Dermis microvascular lymphatic vessel endothelial cell (primary cell): ENCODE measurements around the gene PANX3. TPM values are rescaled to one million over a fixed set of nuclear protein-coding genes. Genes with fewer than 3 reads are reported as not detected.

Experiments used
- DNase-seq, 2 donors: peaks; one replicate each; pipeline versions ENCODE4 v3.0.0 to v3.0.0-alpha.2; 2010; ENCODE audit warnings: low read depth in 2 of 2
- total RNA-seq: library from RNA; depleted of rRNA; stranded (reverse); fragments of >200 nt; gene quantifications from 2 replicates; pipeline ENCODE4 v1.2.1, GENCODE V29; 2014

Gene PANX3
- total RNA-seq, 1 donor from 2014 or later, result not detected

GRCh38 chr11:124612567-124613246 is 1.5 kb downstream of the PANX3 start:
- DNase-seq, result no peak

DNA sequence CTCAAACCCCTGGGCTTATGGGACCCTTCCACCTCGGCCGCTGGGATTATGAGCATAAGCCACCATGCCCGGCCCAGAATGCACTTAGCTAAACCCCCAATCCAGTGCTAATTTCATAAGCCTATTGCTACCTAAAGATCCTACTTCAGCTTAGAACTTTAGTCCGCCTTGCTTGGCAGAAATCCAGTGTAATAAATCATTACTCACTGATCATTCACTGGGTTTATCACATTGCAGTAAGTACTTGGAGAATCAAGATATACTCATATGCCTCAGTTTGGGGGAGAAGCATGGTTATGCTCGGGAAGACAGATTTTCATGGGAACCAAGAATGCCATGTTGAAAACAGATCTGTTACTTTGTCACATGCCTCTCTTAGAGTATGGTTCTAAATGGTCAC is 7.6 kb downstream of the PANX3 start:
- no peak for DNase-seq

DNA sequence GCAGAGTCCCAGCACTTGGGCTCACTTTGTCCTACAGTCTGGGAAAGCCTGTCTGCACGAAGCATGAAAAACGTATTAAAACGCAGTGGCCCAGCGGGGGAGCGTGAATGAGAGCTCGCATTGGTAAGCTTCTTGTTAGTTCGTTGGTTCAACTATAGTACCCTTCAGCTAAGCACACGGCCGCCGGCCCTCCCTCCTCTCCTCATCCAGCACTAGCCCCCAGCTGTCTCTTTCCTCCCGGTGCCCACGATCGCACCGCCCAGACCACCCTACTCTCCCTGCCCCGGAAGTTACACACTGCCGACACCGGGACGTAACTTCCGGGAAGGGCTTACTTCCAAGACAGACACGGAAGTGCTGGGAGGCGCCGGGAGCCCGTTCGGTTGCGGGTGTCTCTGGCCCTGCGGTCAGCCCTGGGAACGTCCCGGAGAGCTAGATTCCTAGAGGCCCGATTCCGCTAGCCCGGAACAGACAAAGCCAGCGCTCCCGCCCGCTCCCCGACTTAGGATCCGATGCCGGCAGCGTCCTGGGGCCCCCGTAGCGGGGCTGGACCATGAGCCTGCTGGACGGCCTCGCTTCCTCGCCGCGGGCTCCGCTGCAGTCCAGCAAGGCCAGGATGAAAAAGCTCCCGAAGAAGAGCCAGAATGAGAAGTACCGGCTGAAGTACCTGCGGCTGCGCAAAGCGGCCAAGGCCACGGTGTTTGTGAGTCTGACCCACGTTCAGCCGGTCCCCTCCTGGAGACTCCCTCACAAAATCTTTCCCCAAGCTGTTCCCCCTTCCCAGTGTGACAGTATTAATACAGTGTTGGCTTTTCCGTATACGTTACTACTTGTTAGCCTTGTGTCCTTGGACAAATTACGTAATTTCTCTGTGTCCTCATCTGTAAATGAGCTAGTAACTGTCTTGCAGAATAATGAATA is 11.6 kb downstream of the PANX3 start, which contains the start of gene TBRG1:
TSS of gene TBRG1 (plus strand) at position 334 of the 921 bp plus-strand sequence. CDS start at position 554, 220 bp downstream.
- DNase-seq, result peak; percentile 85 to 95

DNA sequence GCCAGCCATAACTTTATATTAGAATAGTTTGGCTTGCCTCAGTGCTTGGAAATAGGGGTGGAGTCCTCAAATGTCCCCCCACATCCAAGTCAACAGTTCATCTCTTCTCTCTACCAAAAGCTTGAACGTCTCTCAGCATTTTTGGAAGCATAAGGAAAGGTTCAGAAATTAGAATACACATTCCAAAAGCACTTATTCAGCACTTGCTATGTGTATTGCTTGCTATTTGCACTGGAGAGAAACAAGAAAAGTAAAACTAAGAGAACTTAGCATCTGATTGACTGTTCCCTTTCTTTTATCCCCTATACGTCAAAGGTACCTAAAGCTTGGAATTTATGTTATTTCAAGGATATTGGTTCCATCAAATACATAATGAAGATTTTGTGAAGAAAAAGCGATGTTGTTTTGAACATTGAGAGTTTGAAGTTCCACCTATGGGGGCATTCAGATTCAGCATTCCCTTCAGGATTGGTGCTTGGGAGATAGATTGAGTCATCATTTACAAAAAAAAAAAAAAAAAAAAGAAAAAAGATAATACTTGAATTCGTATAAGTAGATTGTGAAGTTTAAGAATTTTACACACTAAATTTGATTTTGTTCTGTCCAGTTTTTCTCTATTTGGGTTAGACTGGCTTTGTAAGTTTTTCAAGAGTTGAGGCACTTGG is 12.8 kb downstream of the PANX3 start:
- no peak for DNase-seq

- no peak for DNase-seq
Measured at GRCh38 chr11:124625504-124626168, 14.4 kb downstream of the PANX3 start.

DNA sequence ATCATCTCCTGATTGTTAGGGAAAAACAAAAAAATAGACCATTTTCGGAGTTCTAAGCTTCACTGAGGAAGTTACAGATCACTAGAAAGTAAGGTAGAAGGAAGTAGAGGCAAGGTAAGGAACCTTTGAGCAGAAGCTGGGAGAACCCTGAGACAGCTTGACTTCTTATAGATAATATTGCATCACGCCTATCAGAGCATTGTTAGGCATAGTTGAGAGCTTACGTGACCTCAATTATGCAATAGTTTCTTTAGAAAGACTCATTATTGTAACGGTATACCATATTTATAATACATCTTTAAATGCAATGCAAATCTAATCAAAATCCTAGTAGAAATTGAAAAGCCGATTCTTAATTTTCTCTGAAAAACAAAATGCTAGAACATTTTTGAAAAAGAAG is 16.3 kb downstream of the PANX3 start:
- no peak for DNase-seq

GRCh38 chr11:124629961-124630360 is 18.7 kb downstream of the PANX3 start:
- no peak for DNase-seq

GRCh38 chr11:124633355-124633754 is 22.1 kb downstream of the PANX3 start:
- DNase-seq, result peak in 1 of 2 donors; percentile 41

DNA sequence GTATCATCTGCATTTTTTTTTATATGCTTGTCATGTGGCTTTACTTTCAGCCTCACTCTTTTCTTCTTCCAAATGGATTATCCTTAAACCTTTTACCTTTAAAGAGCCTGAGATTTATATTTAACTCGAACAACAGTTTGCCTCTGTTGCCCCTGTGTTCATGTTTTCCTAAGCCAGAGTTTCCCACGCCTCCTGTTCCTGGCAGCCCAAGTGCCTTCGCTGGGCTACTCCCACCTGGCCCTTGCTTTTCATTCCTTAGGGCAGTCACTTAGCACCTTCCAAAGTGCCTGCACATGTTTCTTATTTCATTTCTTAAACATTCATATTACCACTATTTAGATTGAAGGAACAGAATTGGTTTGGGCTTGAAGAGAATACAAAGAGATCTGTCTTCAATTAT is 24.7 kb downstream of the PANX3 start:
- DNase-seq, result no peak

- DNase-seq, result no peak
Measured at GRCh38 chr11:124638500-124638899, 27.3 kb downstream of the PANX3 start.

DNA sequence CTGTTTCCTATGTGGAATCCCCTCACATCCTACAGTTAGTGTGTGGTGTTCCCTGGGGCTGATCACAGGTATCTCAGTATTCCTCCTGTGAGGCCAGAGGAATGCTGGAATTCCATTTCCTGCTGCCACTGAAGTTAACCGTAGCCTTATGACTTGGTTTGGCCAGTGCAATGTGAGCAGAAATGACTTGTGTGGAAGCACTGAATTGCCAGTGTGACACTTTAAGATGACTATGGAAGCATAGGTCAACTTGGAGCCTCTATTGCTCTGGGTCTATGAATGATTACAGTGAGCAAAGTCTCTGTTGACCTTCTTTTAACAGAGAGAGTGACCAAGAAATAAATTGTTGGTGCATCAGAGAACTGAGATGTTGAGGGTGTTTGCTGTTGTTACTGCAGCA is 28.0 kb downstream of the PANX3 start:
- no peak for DNase-seq

GRCh38 chr11:124640666-124641065 is 29.4 kb downstream of the PANX3 start:
- no peak for DNase-seq

DNA sequence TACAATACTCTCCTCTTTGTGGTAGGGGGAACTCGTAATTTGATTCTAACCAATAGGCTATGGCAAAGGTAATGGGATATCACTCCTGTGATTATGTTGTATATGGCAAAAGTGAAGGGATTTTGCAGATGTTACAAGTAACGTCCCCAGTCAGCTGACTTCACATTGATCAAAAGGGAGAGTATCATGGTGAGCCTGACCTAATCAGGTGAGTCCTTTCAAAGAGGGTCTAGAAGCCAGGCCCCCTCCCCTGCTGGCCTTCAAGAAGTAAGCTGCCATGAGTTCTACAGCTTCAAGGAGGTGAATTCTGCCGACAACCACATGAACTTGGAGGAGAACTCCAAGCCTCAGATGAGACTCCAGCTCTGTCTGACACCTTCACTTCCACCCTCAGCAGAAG is 31.4 kb downstream of the PANX3 start:
- DNase-seq, result no peak

GRCh38 chr11:124643042-124643604 is 31.9 kb downstream of the PANX3 start:
- no peak for DNase-seq

GRCh38 chr11:124643605-124644425 is 32.6 kb downstream of the PANX3 start:
- DNase-seq, result peak in 1 of 2 donors; percentile 32

DNA sequence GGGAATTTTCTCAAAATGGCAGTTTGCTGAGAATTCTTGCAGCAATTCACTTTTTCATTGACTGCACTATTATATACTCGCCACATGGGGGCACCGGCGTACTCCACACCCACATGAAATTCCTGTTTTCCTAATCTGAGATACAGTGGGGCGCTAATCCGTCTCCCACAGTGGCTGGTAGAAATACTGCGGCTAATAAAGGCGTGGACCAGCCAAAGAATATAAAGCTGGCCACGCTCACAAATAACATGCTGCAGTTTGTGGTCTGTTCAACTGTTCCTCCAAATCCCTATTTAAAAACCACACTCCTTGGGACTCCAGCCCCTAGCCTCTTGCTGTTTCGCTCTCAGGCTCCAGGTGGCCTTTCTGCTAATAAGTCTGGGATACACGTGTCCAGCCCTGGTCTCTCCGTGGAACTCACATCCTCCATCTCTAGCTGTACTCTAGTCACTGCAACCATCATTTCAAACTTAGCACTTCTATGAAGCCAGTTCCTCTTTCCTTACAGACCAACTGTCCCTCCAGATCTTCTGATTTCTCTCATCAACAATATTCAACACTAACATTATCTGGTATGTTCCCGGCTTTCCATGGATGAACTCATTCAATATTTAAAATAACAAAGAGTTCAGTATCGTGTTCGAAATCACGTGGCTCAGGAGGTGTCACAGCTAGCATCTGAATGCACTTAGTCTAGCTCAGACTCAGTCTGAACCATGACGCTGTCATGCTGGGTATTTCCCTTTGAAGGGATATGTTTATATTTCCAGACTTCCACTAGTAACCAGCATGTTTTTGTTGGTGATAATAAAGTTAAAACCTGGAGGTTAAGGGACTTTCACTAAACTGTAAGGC is 33.4 kb downstream of the PANX3 start:
- peak in 1 of 2 donors; percentile 74 for DNase-seq

GRCh38 chr11:124646148-124646547 is 34.9 kb downstream of the PANX3 start:
- DNase-seq, result no peak

DNA sequence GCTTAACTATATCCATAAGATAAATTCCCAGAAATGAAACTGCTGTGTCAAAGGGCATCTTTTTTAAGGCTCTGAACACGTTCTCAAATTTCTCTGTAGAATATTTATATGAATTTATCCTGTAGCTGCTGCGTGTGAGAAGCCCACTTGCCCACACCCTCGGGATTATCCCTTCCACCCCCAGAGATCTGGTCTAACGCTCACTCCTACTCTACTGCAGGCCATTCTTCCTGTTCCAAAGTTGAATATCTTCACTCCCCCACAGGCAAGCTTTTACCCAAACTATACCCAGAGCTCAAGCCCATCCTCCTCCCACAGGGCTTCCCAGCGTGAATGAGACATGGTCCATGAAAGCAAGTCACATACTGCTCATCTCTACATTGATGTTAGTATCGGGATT is 37.4 kb downstream of the PANX3 start:
- no peak for DNase-seq
